Glutamatergic neuron (in vitro differentiated cells): Measurements from ENCODE around the gene UMAD1. TPM values are rescaled to one million over a fixed set of nuclear protein-coding genes. Genes with fewer than 3 reads are reported as not detected.

ENCODE experiments used
- DNase-seq: peaks from one replicate; pipeline ENCODE4 v3.0.0; 2022
- H3K27ac Mint-ChIP-seq: one replicate; pipeline ENCODE4 v1.8.0; 2020; ENCODE audit warnings: mild to moderate bottlenecking, mixed read lengths, inconsistent platforms; ENCODE audit not compliant: unreplicated experiment
- H3K27me3 Mint-ChIP-seq: one replicate; pipeline ENCODE4 v1.8.0; 2020; ENCODE audit warnings: mild to moderate bottlenecking, moderate library complexity, mixed read lengths, inconsistent platforms; ENCODE audit not compliant: unreplicated experiment
- H3K36me3 Mint-ChIP-seq: one replicate; pipeline ENCODE4 v1.8.0; 2020; ENCODE audit warnings: mild to moderate bottlenecking, mixed read lengths, inconsistent platforms; ENCODE audit not compliant: unreplicated experiment
- H3K4me1 Mint-ChIP-seq: one replicate; pipeline ENCODE4 v1.8.0; 2020; ENCODE audit warnings: mild to moderate bottlenecking, low read depth, mixed read lengths, inconsistent platforms; ENCODE audit not compliant: unreplicated experiment
- H3K4me3 Mint-ChIP-seq: one replicate; pipeline ENCODE4 v1.8.0; 2020; ENCODE audit warnings: mild to moderate bottlenecking, mixed read lengths, inconsistent platforms; ENCODE audit not compliant: unreplicated experiment
- H3K9me3 Mint-ChIP-seq: one replicate; pipeline ENCODE4 v1.8.0; 2020; ENCODE audit warnings: mild to moderate bottlenecking, moderate library complexity, mixed read lengths, inconsistent platforms; ENCODE audit not compliant: unreplicated experiment
- CTCF ChIP-seq: fragments of 200-600 bp; sonication (generic); IDR thresholded peaks from one replicate; pipeline ENCODE4 v1.5.0; 2021; ENCODE audit not compliant: partially characterized antibody, unreplicated experiment
- total RNA-seq: library from RNA; stranded (reverse); fragmentation: NEBNext Ultra II Directional; extraction: Animal tissue kit (Norgen Biotek cat#: 25700); gene quantifications from one replicate; pipeline ENCODE4 v1.2.1, GENCODE V29; 2021; ENCODE audit not compliant: unreplicated experiment

UMAD1 gene
- total RNA-seq, 1 donor from 2014 or later, result 5.2 TPM

GRCh38 chr7:7785344-7785973 lies 144.9 kb downstream of the UMAD1 start:
- no peak for TF ChIP-seq CTCF
- Mint-ChIP-seq H3K4me3 (no peak overlapping the region), H3K27ac (no peak overlapping the region), H3K36me3 (no peaks in the 10 kb centered on the region), H3K9me3 (peaks cover 4% of the 10 kb centered on the region), H3K4me1 (no peaks in the 10 kb centered on the region), H3K27me3 (no peaks in the 10 kb centered on the region)
- no peak for DNase-seq

GRCh38 chr7:7786595-7786994 lies 146.0 kb downstream of the UMAD1 start:
- DNase-seq, result no peak
- H3K9me3 Mint-ChIP-seq, result peaks cover 4% of the 10 kb centered on the region
- no peak overlapping the region for H3K27ac Mint-ChIP-seq
- no peaks in the 10 kb centered on the region for H3K36me3 Mint-ChIP-seq
- TF ChIP-seq CTCF, result no peak
- H3K4me1 Mint-ChIP-seq, result no peaks in the 10 kb centered on the region
- H3K4me3 Mint-ChIP-seq, result no peak overlapping the region
- H3K27me3 Mint-ChIP-seq, result no peaks in the 10 kb centered on the region

DNA sequence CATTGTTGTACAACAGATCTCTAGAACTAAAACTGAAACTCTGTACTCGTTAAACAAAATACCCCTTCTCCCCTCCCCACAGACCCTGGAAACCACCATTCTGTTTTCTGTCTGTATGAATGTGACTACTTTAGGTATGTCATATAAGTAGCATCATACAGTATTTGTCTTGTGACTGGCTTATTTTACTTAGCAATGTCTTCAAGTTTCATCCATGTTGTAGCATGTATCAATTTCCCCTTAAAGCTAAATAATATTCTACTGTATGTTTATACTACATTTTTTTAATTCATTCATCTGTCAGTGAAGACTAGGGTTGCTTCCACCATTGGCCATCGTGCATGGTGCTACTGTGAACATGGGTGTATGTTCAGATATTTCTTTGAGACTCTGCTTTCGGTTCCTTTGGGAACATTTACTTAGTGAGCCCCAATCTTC lies 149.0 kb downstream of the UMAD1 start:
- peaks cover 8% of the 10 kb centered on the region for H3K4me1 Mint-ChIP-seq
- TF ChIP-seq CTCF, result no peak
- H3K27me3 Mint-ChIP-seq, result no peaks in the 10 kb centered on the region
- no peak for DNase-seq
- H3K9me3 Mint-ChIP-seq, result peaks cover 4% of the 10 kb centered on the region
- H3K36me3 Mint-ChIP-seq, result no peaks in the 10 kb centered on the region
- no peak overlapping the region for H3K4me3 Mint-ChIP-seq
- no peak overlapping the region for H3K27ac Mint-ChIP-seq

GRCh38 chr7:7790041-7790741 lies 149.6 kb downstream of the UMAD1 start:
- Mint-ChIP-seq H3K27me3 (no peaks in the 10 kb centered on the region), H3K36me3 (no peaks in the 10 kb centered on the region), H3K4me1 (peaks cover 11% of the 10 kb centered on the region), H3K27ac (no peak overlapping the region), H3K9me3 (peaks cover 1% of the 10 kb centered on the region), H3K4me3 (no peak overlapping the region)
- no peak for TF ChIP-seq CTCF
- DNase-seq, result no peak

DNA sequence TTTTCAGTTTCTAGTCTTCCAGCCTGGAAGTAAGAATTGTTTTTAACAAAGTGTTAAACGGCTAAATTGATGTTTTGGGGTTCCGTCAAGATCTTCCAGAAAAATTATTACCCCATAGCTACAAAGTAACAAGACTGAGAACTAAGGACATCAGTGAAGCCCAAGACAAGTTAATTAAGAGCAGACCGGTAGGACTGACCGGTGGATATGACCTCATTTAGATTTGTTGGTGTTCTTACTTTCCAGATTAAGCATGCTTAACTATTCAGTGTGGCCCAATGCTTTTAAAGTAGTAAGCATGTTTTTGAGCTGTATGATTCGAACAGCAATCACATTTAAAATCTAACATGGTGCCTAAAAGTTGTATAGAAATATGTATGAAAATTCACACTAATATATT lies 151.0 kb downstream of the UMAD1 start:
- no peaks in the 10 kb centered on the region for H3K9me3 Mint-ChIP-seq
- no peak overlapping the region for H3K27ac Mint-ChIP-seq
- no peaks in the 10 kb centered on the region for H3K27me3 Mint-ChIP-seq
- DNase-seq, result no peak
- TF ChIP-seq CTCF, result no peak
- H3K4me1 Mint-ChIP-seq, result peaks cover 18% of the 10 kb centered on the region
- H3K4me3 Mint-ChIP-seq, result no peak overlapping the region
- no peaks in the 10 kb centered on the region for H3K36me3 Mint-ChIP-seq
